Measurements from ENCODE around the gene CASKIN1. TPM values are rescaled to one million over a fixed set of nuclear protein-coding genes. Genes with fewer than 3 reads are reported as not detected.
A peak's percentile ranks its signal among the peaks of the same experiment; 100 is the strongest.

Gene CASKIN1
- total and polyA plus RNA-seq, 8 donors: 0.61 to 2.1 (median 1.1) TPM

DNA sequence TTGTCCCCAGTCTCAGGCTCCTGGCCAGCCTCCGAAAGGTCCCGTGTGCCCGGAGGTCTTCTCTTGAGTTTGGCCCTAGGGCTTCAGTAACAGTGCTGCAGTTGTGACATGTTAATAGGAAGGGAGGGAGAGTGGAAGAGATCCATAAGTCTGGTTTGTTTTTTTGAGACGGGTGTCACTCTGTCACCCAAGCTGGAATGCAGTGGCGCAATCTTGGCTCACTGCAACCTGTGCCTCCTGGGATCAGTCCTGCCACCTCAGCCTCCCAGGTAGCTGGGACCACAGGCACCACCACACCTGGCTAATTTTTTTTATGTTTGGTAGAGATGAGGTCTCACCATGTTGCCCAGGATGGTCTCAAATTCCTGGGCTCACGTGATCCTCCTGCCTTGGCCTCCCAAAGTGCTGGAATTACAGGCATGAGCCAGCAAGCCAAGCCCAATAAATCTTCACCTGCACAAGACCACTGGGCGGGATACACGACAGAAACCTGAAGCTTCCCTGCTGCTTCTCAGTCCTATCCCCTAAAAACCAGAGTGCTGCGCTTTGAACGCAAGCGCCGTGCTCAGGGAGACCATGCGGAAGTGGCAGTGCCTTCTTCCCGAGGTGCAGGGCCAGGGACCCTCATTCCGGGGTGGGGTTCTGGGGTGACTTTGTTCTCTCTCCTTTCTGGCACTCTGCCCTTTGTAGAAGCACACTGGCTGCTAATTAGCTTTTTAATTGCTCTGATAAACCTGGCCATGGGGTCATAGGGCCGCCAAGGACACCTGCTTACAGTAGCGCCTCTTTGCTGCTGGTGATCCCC lies 29.9 kb downstream of the CASKIN1 start:
- intact Hi-C loops (cut with DNase I): no loop called here
- H3K36me3 ChIP-seq: peaks cover 0 to 3% (median 0%) of the 10 kb centered on the region in 3 donors
- TF ChIP-seq, protein P1, sequence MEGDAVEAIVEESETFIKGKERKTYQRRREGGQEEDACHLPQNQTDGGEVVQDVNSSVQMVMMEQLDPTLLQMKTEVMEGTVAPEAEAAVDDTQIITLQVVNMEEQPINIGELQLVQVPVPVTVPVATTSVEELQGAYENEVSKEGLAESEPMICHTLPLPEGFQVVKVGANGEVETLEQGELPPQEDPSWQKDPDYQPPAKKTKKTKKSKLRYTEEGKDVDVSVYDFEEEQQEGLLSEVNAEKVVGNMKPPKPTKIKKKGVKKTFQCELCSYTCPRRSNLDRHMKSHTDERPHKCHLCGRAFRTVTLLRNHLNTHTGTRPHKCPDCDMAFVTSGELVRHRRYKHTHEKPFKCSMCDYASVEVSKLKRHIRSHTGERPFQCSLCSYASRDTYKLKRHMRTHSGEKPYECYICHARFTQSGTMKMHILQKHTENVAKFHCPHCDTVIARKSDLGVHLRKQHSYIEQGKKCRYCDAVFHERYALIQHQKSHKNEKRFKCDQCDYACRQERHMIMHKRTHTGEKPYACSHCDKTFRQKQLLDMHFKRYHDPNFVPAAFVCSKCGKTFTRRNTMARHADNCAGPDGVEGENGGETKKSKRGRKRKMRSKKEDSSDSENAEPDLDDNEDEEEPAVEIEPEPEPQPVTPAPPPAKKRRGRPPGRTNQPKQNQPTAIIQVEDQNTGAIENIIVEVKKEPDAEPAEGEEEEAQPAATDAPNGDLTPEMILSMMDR (IDR thresholded peaks at IDR 0.05): no peak
- FAIRE-seq (no peak), DNase-seq (no peak), ATAC-seq (no peak)
- H3K4me1 ChIP-seq: no peaks in the 10 kb centered on the region
- no peaks in the 10 kb centered on the region for H3K27me3 ChIP-seq
- no peaks in the 10 kb centered on the region for H3K9me3 ChIP-seq
- no peak overlapping the region for H3K27ac ChIP-seq
- no peak overlapping the region for H3K4me3 ChIP-seq
- WGBS, 2 donors: 88 to 89% methylated on average over 17 of the region's 17 CpGs

DNA sequence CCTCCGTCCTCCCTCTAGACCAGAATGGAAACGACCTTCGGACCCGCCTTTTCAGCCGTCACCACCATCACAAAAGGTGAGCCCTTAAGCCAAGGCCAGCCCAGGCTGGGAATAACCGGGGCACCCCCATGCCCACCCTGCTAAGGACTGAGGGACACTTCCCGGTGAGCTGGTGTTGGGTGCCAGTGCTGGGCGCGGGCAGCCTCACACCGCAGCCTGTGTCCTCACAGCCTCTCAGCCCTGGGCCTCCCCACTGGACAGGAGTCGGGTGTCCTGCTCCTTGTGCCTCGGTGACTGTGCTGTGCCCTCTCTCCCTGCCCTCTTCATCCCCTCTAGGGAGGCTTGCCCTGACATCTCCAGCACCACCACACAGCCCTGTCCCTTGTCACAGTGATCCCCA lies 30.5 kb downstream of the CASKIN1 start:
- H3K36me3 ChIP-seq: peaks cover 0 to 3% (median 0%) of the 10 kb centered on the region in 3 donors
- FAIRE-seq (no peak), ATAC-seq (no peak), DNase-seq (no peak)
- WGBS, 2 donors: 92% methylated on average over 11 to 12 of the region's 12 CpGs
- TF ChIP-seq, protein P1 (IDR thresholded peaks at IDR 0.05): no peak
- H3K27me3 ChIP-seq: no peaks in the 10 kb centered on the region
- no peaks in the 10 kb centered on the region for H3K9me3 ChIP-seq
- no peaks in the 10 kb centered on the region for H3K4me1 ChIP-seq
- intact Hi-C loops (cut with DNase I): no loop called here
- H3K4me3 ChIP-seq: no peak overlapping the region
- H3K27ac ChIP-seq: no peak overlapping the region

DNA sequence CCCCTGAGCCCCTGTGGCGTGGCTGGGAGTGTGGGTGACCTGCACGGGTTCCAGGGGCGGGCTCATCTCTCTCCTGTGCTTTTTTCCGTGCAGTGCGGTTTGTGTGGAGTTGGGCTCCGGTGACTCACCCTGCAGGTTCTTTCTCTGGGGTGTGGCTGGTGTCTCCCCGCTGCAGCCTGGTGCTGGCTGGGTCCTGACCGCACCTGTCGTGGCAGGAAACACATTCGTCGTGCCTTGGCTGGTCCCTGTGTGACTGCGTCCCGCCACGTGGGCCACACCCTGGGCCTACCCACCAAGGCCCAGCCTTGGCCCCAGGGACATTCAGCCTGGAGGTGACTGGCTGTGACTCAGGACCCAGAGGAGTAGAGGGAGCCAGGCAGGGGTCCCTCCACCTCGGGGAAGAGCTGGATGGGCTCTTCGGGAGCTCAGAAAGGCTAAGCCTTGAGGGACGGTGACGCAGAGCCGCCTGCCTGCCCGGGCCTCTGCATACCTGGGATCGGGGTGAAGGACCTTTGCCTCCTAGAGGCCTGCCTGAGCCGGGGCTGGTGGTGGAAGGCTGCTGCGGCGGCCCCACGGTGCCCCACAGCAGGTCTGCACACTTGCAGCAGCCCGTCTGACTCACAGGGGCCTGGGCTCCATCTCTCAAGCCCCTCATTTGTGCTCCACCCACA lies 33.1 kb downstream of the CASKIN1 start:
- Histone ChIP-seq H3K4me3 (no peak overlapping the region), H3K36me3 (peaks cover 0 to 3% (median 0%) of the 10 kb centered on the region in 3 donors), H3K4me1 (no peaks in the 10 kb centered on the region), H3K27ac (no peak overlapping the region), H3K27me3 (no peaks in the 10 kb centered on the region), H3K9me3 (no peaks in the 10 kb centered on the region)
- TF ChIP-seq, protein P1 (IDR thresholded peaks at IDR 0.05): no peak
- FAIRE-seq (no peak), ATAC-seq (peak in 2 of 4 donors; percentile 17 to 38), DNase-seq (no peak)
- intact Hi-C loops (cut with DNase I): no loop called here
- 92 to 96% methylated on average over 26 of the region's 26 CpGs for WGBS, 2 donors

DNA sequence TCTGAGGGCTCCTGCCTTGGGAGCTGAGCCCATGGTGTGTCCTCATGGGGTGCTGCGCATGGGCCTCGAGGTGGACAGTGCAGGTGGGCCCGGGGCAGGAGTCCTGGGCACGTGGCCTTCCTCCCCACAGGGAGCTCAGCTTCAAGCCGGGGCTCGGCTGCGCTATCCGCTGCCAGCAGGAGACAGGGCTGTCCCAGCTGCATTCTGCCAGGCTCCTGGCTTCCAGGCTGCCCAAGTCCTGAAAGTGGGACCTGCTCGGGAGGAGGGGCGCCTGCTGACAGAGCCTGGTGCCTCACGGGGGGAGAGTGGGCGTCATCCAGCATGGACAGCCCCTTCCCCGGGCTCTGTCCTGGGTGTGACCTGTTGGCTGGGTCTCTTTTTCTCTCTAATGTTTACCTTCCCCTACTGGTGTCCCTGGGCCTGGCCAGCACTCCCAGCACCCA lies 33.7 kb downstream of the CASKIN1 start:
- Histone ChIP-seq H3K4me3 (no peak overlapping the region), H3K27ac (no peak overlapping the region), H3K36me3 (peaks cover 0 to 2% (median 0%) of the 10 kb centered on the region in 3 donors), H3K4me1 (peaks cover 0 to 6% (median 3%) of the 10 kb centered on the region in 3 donors), H3K27me3 (no peaks in the 10 kb centered on the region), H3K9me3 (no peaks in the 10 kb centered on the region)
- DNase-seq: no peak
- ATAC-seq: no peak
- WGBS, 2 donors: 91 to 93% methylated on average over 13 of the region's 13 CpGs
- TF ChIP-seq, protein P1 (IDR thresholded peaks at IDR 0.05): no peak
- no peak for FAIRE-seq
- intact Hi-C loops (cut with DNase I): no loop called here

Measured in pancreas (tissue), 10 donors.